OCI-LY3 (cell line): ENCODE measurements around the gene NRP1.
"Not testable (repeated sequence)": the region's sequence is repeated elsewhere in the genome, so short reads cannot be mapped to it uniquely, and the experiment has no call there.

Source experiments
- H2AFZ ChIP-seq: fragments of 200-600, 300-600 bp; shearing (Covaris generic); 2 replicates; pipeline ENCODE4 v1.6.0; 2014; ENCODE audit warnings: antibody characterized with exemption, low read depth, low read length
- H3K27ac ChIP-seq: fragments of 200-600, 300-600 bp; sonication (generic); 2 replicates; pipeline ENCODE4 v1.5.1; 2014; ENCODE audit warnings: mild to moderate bottlenecking, low read length, moderate library complexity, mixed read lengths
- H3K27me3 ChIP-seq: fragments of 200-600, 300-600 bp; sonication (generic); 2 replicates; pipeline ENCODE4 v1.6.1; 2014; ENCODE audit warnings: low read depth, low read length, mixed read lengths
- H3K36me3 ChIP-seq: fragments of 200-600, 300-600 bp; sonication (generic); replicated peaks from 2 replicates; pipeline ENCODE3; 2014; ENCODE audit warnings: low read depth, low read length, mixed read lengths
- H3K4me1 ChIP-seq: fragments of 300-600, 200-600 bp; sonication (generic); 2 replicates; pipeline ENCODE4 v1.6.1; 2014; ENCODE audit warnings: low read length, mixed read lengths
- H3K4me2 ChIP-seq: fragments of 200-600, 300-600 bp; sonication (generic); 2 replicates; pipeline ENCODE4 v1.6.1; 2014; ENCODE audit warnings: low read length, mixed read lengths
- H3K4me3 ChIP-seq: fragments of 300-600, 200-600 bp; sonication (generic); 2 replicates; pipeline ENCODE4 v1.5.1; 2014; ENCODE audit warnings: antibody characterized with exemption, mild to moderate bottlenecking, low read length, moderate library complexity
- H3K79me2 ChIP-seq: fragments of 300-600, 200-600 bp; shearing (Covaris generic); 2 replicates; pipeline ENCODE4 v1.6.1; 2014; ENCODE audit warnings: mild to moderate bottlenecking, low read length, mixed read lengths
- H3K9ac ChIP-seq: fragments of 300-600, 200-600 bp; shearing (Covaris generic); 2 replicates; pipeline ENCODE4 v1.6.0; 2014; ENCODE audit warnings: mild to moderate bottlenecking, low read length, moderate library complexity
- H3K9me3 ChIP-seq: fragments of 200-600, 300-600 bp; shearing (Covaris generic); 2 replicates; pipeline ENCODE4 v1.6.1; 2014; ENCODE audit warnings: low read length, mixed read lengths; ENCODE audit not compliant: insufficient read depth
- H4K20me1 ChIP-seq: fragments of 200-600, 300-600 bp; sonication (generic); 2 replicates; pipeline ENCODE4 v1.6.1; 2016; ENCODE audit warnings: low read length, mixed read lengths; ENCODE audit not compliant: insufficient read depth
- CTCF ChIP-seq: fragments of 200-600, 300-600 bp; sonication (generic); IDR thresholded peaks from 2 replicates; pipeline ENCODE4 v1.5.1; 2014; ENCODE audit warnings: antibody characterized with exemption, low read length, low read depth
- EZH2phosphoT487 ChIP-seq: fragments of 200-600 bp; shearing (Covaris generic); IDR thresholded peaks from 2 replicates; pipeline ENCODE4 v1.6.1; 2018; ENCODE audit warnings: antibody characterized with exemption, mixed run types, low read depth

The NRP1 gene

DNA sequence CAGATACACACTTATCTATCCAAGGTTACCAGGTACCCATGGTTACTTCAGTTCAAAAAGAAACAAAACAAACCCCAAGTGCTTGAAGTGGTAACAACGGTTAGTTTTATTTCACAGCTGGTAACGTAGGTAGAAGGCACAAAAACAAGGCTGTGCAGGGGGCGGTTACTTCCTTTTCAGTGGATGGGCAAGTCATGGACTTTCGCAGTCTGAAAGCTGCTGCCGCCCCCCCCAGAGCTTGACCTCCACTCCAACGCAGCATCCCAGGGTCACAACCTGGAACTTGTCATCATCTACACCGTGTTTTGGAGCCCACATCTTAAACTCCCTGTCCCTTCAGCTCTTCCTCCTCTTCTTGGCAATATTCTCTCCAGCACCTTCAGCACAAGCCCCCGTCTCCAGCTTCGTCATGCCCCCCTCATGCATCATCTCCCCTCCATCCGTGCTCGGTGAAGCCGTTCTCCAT is 195.3 kb downstream of the NRP1 start:
- H4K20me1 ChIP-seq = no peaks in the 10 kb centered on the region
- H3K36me3 ChIP-seq = no peaks in the 10 kb centered on the region
- H3K27ac ChIP-seq = no peak overlapping the region
- no peak overlapping the region for H2AFZ ChIP-seq
- peaks cover 42% of the 10 kb centered on the region for H3K4me1 ChIP-seq
- H3K9me3 ChIP-seq = no peaks in the 10 kb centered on the region
- TF ChIP-seq CTCF = no peak
- TF ChIP-seq EZH2phosphoT487 = no peak
- no peak overlapping the region for H3K9ac ChIP-seq
- no peak overlapping the region for H3K4me2 ChIP-seq
- H3K27me3 ChIP-seq = no peaks in the 10 kb centered on the region
- H3K79me2 ChIP-seq = no peaks in the 10 kb centered on the region
- H3K4me3 ChIP-seq = no peak overlapping the region

- H3K27ac ChIP-seq, H3K4me2 ChIP-seq, H4K20me1 ChIP-seq, H2AFZ ChIP-seq, H3K4me3 ChIP-seq, H3K27me3 ChIP-seq, H3K9me3 ChIP-seq, H3K79me2 ChIP-seq, H3K36me3 ChIP-seq, H3K9ac ChIP-seq: not testable (repeated sequence)
- H3K4me1 ChIP-seq = peaks cover 47% of the 10 kb centered on the region
Observed at GRCh38 chr10:33138686-33139085, 195.8 kb downstream of the NRP1 start.

DNA sequence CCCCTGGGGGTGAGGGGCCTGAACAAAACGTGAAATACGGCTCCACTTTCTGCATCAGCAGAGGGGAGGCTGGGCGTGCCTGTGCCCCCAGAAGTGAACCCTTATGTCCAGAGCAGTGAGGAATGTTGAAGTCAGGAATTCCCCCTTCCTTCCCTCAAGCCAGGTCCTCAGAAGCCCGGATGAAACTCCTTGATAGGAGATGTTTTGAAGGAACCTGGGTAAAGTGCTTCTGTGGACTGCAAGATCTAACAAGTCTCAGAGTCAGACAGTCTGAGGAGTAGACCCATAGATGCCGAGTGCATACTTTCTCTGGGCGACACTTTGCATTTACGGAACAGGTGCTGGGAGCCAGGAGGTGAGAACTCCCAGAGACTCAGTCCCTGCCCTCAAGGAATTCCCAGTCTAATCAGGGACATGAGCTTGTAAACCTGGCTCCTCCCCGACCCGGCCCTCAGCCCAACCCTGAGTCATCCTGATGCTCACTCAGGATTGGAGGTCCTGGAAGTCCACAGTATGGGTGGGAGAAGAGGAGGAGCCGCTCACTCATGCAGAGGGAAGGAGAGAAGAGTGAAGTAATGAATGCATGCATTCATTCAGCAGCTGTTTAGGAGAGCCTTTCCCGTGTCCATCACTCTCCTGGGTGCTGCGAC is 197.0 kb downstream of the NRP1 start:
- Histone ChIP-seq H3K4me3 (peak overlapping the region; percentile 27), H3K79me2 (no peaks in the 10 kb centered on the region), H3K9ac (no peak overlapping the region; the same call in 1 of the 2 replicates), H4K20me1 (no peaks in the 10 kb centered on the region), H3K4me1 (peaks cover 53% of the 10 kb centered on the region), H3K4me2 (peak overlapping the region; percentile 58), H3K9me3 (no peaks in the 10 kb centered on the region), H2AFZ (no peak overlapping the region), H3K27me3 (no peaks in the 10 kb centered on the region), H3K27ac (peak overlapping the region; percentile 60), H3K36me3 (no peaks in the 10 kb centered on the region)
- no peak for TF ChIP-seq EZH2phosphoT487
- no peak for TF ChIP-seq CTCF

DNA sequence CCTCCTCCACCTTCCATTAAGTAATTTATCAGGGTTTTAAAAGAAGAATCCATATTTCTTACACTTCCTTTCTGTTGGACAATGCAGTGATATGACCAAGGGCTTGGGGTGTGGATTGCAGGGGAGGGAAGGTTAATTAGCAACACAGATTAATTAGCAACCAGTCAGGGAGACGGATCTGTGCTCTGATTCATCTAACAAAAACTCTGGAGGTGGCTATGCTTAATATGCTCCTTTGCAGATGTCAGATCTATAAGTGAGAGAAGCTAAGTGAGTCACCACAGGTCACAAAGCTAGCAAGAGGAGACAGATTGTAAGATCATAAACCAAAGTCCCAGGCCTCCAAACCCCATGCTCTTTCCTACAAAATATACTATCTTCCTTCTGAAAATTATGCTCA is 197.7 kb downstream of the NRP1 start:
- H3K4me1 ChIP-seq = peaks cover 56% of the 10 kb centered on the region
- peak overlapping the region; percentile 14; the same call in 1 of the 2 replicates for H3K9ac ChIP-seq
- no peaks in the 10 kb centered on the region for H3K79me2 ChIP-seq
- no peak for TF ChIP-seq CTCF
- no peak for TF ChIP-seq EZH2phosphoT487
- peak overlapping the region; percentile 58 for H3K4me2 ChIP-seq
- no peaks in the 10 kb centered on the region for H3K27me3 ChIP-seq
- H3K27ac ChIP-seq = peak overlapping the region; percentile 60
- no peak overlapping the region for H2AFZ ChIP-seq
- no peaks in the 10 kb centered on the region for H4K20me1 ChIP-seq
- no peaks in the 10 kb centered on the region for H3K9me3 ChIP-seq
- H3K4me3 ChIP-seq = 0 out of 2 replicates have a peak overlapping the region, but pooled peaks have one; percentile 27
- H3K36me3 ChIP-seq = no peaks in the 10 kb centered on the region
